Osteocyte (in vitro differentiated cells): ENCODE data around the gene NPRL2. TPM values are rescaled to one million over a fixed set of nuclear protein-coding genes. Genes with fewer than 3 reads are reported as not detected.

Experiments used
- DNase-seq: peaks from one replicate; pipeline ENCODE4 v3.0.0; 2021; ENCODE audit warnings: mixed read lengths; ENCODE audit not compliant: unreplicated experiment; ENCODE audit errors: extremely low spot score
- H3K27ac Mint-ChIP-seq: one replicate; pipeline ENCODE4 v1.8.0; 2021; ENCODE audit warnings: mild to moderate bottlenecking, mixed read lengths; ENCODE audit not compliant: unreplicated experiment
- H3K27me3 Mint-ChIP-seq: one replicate; pipeline ENCODE4 v1.8.0; 2021; ENCODE audit warnings: mixed read lengths; ENCODE audit not compliant: unreplicated experiment
- H3K36me3 Mint-ChIP-seq: one replicate; pipeline ENCODE4 v1.8.0; 2021; ENCODE audit warnings: mixed read lengths; ENCODE audit not compliant: unreplicated experiment
- H3K4me1 Mint-ChIP-seq: one replicate; pipeline ENCODE4 v1.8.0; 2021; ENCODE audit warnings: mixed read lengths; ENCODE audit not compliant: unreplicated experiment
- H3K4me3 Mint-ChIP-seq: one replicate; pipeline ENCODE4 v1.8.0; 2021; ENCODE audit warnings: mild to moderate bottlenecking, moderate library complexity, mixed read lengths; ENCODE audit not compliant: unreplicated experiment
- H3K9me3 Mint-ChIP-seq: one replicate; pipeline ENCODE4 v1.8.0; 2021; ENCODE audit warnings: mixed read lengths; ENCODE audit not compliant: unreplicated experiment
- CTCF ChIP-seq: fragments of 200-600 bp; sonication (generic); IDR thresholded peaks from 2 replicates; pipeline ENCODE4 v1.5.0; 2021; ENCODE audit warnings: antibody characterized with exemption, mild to moderate bottlenecking, moderate library complexity
- total RNA-seq: library from RNA; stranded (reverse); gene quantifications from 2 replicates; pipeline ENCODE4 v1.2.1, GENCODE V29; 2021

NPRL2 gene
- total RNA-seq, 1 donor from 2014 or later: 21.0 TPM

GRCh38 chr3:50339485-50340146 is 11.0 kb downstream of the NPRL2 start:
- DNase-seq: no peak
- no peak for TF ChIP-seq CTCF
- H3K4me1 Mint-ChIP-seq: peaks cover 44% of the 10 kb centered on the region
- no peaks in the 10 kb centered on the region for H3K27me3 Mint-ChIP-seq
- no peaks in the 10 kb centered on the region for H3K9me3 Mint-ChIP-seq
- no peaks in the 10 kb centered on the region for H3K36me3 Mint-ChIP-seq
- peak overlapping the region; percentile 73 for H3K27ac Mint-ChIP-seq
- peak overlapping the region; percentile 87 for H3K4me3 Mint-ChIP-seq

- Mint-ChIP-seq H3K4me1 (peaks cover 50% of the 10 kb centered on the region), H3K9me3 (no peaks in the 10 kb centered on the region), H3K4me3 (peak overlapping the region; percentile 87)
These were observed 11.6 kb downstream of the NPRL2 start for GRCh38 chr3:50338965-50339364.

GRCh38 chr3:50337175-50337861 is 13.3 kb downstream of the NPRL2 start:
- H3K4me3 Mint-ChIP-seq: peak overlapping the region; percentile 87
- H3K36me3 Mint-ChIP-seq: peaks cover under 1% of the 10 kb centered on the region
- no peaks in the 10 kb centered on the region for H3K27me3 Mint-ChIP-seq
- peaks cover 55% of the 10 kb centered on the region for H3K4me1 Mint-ChIP-seq
- peak; percentile 100 for DNase-seq
- no peaks in the 10 kb centered on the region for H3K9me3 Mint-ChIP-seq
- H3K27ac Mint-ChIP-seq: peak overlapping the region; percentile 96
- no peak for TF ChIP-seq CTCF

More at GRCh38 chr3:50338965-50339364, 11.6 kb downstream of the NPRL2 start:
- no peak for DNase-seq
- peak overlapping the region; percentile 96 for H3K27ac Mint-ChIP-seq
- no peaks in the 10 kb centered on the region for H3K27me3 Mint-ChIP-seq
- no peaks in the 10 kb centered on the region for H3K36me3 Mint-ChIP-seq
- TF ChIP-seq CTCF: no peak

- no peaks in the 10 kb centered on the region for H3K9me3 Mint-ChIP-seq
- H3K27ac Mint-ChIP-seq: peak overlapping the region; percentile 96
- no peak for TF ChIP-seq CTCF
- H3K4me3 Mint-ChIP-seq: peak overlapping the region; percentile 87
- no peak for DNase-seq
- peaks cover 55% of the 10 kb centered on the region for H3K4me1 Mint-ChIP-seq
- peaks cover 5% of the 10 kb centered on the region for H3K36me3 Mint-ChIP-seq
- H3K27me3 Mint-ChIP-seq: no peaks in the 10 kb centered on the region
These were observed 14.0 kb downstream of the NPRL2 start for GRCh38 chr3:50336452-50337174.
